Bone marrow (tissue), 2 donors: Measurements from ENCODE around the gene SDHB.

Experiments
- DNase-seq, 2 donors: peaks; one replicate each; lab custom pipeline; 2025; lab: John Stamatoyannopoulos, UW

Gene SDHB

GRCh38 chr1:17045634-17046333 lies 8.0 kb downstream of the SDHB start:
- peak in 1 of 2 donors; percentile 29 for DNase-seq

DNA sequence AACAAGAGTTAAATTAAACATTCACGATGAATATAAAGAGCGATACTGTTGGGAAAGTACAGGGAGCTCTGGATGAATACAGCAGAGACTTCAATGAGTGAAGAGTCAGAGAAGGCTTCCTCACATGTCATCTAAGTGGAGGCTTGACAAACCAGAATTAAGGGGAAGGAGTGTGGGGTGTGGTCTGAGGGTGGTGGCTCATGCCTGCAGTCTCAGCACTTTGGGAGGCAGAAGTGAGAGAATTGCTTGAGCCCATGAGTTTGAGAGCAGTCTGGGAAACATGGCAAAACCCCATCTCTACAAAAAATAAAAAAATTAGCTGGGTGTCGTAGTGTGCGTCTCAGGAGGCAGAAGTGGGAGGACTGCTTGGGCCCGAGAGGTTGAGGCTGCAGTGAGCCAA lies 8.7 kb downstream of the SDHB start:
- DNase-seq, result no peak

- no peak for DNase-seq
These were observed 10.2 kb downstream of the SDHB start for GRCh38 chr1:17043676-17044075.

GRCh38 chr1:17040135-17040534 lies 13.7 kb downstream of the SDHB start:
- no peak for DNase-seq

- DNase-seq, result no peak
These were observed 14.3 kb downstream of the SDHB start for GRCh38 chr1:17039522-17039921.

GRCh38 chr1:17033481-17033880 lies 20.4 kb downstream of the SDHB start:
- DNase-seq, result no peak

GRCh38 chr1:17032741-17033140 lies 21.1 kb downstream of the SDHB start:
- DNase-seq, result no peak

GRCh38 chr1:17031436-17031835 lies 22.4 kb downstream of the SDHB start:
- DNase-seq, result no peak

DNA sequence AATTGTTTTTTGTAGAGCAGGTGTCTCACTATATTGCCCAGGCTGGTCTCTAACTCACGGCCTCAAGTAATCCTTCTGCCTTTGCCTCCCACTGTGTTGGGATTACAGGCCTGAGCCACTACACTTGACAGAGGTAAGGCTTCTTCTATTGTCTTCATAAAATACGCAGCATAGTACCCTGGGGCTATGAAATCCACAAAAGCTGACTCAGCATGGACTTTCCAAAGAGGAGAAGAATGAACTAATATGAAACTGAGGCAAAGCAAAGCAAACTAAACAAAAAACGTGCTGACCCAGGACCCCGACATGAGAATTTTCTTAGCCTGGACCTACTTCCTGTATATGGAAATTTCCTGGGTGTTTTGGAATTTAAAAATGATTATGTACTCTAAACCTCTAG lies 23.6 kb downstream of the SDHB start:
- DNase-seq, result no peak

DNA sequence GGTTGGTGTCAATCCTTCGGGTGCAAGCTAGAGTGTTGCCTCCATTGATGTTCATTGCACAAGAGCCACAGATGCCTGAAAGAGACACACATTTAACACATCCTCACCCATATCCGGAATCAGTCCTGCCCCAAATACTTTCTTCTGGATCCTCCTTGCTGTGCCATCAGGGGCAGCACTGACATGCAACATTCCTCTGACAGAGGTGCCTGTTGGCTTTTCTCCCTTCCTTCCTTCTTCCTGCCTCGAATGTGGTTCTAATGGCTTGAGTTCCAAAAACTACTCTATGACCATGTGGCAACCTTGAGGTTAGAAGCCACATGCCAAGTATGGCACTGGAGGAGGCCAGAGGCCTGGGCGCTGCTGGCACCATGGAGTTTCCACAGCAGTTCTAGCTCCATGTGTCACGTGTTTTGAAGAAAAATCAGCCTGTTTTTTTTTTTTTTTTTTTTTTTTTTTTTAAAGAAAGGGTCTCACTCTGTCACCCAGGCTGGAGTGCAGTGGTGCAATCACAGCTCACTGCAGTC lies 25.1 kb downstream of the SDHB start:
- DNase-seq, result no peak

DNA sequence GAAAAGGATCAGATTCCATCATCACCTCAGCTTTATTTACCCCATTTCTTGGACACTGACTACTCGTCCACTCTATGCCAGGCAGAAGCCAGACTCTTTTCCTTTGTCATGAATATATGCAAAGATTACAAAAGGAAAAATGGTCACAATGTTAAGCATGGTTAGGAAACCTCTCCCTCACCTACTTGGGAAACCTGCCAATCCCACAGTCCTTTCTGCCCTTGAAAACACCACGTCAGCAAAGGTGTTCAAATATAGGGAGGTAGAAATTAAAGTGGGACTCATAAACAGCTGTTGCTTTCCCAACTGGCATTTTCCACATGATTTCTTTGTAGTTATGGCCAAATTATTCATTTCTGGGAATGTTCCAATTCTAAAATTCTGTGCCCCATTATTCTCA lies 25.9 kb downstream of the SDHB start:
- no peak for DNase-seq

DNA sequence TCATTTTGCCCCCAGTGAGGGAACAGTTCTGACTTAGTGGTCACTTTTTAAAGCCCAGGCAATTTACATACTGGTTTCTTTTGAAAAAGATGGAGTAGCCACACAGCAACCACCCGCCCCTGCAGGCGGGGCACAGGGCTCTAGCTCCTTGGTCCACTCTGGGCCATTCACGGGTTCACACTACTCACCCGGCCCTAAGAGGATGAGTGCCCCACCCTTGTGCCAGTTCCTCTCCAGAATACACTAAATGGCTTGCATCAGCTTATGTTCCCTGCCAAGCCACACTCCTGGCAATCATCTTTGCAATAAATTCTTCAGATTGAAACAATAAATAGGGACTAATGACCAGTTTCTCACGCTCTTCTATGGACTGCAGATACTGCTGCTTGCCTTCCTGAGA lies 26.4 kb downstream of the SDHB start:
- no peak for DNase-seq

GRCh38 chr1:17024721-17025120 lies 29.1 kb downstream of the SDHB start:
- no peak for DNase-seq

DNA sequence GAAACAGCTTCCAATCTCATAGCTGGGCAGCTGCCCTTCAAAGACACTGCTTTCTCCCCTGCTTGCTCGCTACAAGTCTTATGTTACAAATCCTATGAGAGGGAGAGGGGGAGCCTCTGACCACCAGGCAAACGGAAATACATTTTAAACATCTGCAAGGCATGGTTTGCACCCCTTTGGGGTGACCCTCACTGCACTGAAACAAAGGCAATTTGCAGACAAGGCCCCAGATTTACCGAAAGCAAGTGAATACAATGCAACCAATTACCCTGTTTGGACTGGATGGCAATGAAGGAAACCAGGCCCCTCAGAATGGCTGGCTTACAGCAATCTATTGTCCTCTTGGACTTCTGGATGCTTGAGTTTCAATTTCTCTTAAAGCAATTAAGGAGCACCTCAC lies 30.3 kb downstream of the SDHB start:
- no peak for DNase-seq

DNA sequence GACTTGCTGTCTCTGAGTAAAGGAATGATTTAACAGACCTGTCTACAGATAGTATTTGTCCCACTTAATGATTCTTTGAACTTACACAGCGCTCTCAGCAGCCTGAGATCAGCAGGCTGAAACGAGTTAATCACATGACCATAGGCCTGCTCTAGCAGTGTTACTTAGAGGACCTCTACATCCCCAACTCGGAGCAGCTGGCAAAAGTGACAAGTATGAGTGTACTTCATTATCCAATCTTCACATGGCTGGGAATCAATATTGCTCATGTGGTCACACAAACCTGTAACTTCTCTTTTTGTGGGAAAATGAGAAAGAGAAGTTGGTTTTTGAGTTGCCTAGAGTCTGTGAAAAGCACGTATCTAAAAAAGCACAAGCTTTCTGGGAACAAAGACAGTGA lies 30.7 kb downstream of the SDHB start:
- DNase-seq, result no peak

DNA sequence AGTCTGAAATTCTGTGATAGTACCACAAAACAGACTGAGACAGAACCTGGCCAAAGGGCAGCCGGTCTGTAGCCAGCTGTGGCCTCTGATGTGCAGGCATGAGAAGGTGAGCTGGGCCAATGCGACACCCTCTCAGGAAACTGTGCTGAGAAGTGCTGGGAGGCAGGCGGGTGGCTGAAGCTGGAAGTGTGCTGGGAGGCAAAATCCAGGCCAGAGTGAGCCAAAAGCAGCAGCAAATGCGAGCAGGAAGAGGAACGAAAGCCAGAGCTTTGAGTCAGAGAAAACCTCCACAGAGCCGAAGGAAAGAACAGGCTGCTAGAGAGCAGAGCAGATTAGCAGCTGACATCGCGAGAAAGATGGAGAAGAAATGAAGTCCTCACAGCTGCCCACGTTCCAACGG lies 31.9 kb downstream of the SDHB start:
- no peak for DNase-seq

DNA sequence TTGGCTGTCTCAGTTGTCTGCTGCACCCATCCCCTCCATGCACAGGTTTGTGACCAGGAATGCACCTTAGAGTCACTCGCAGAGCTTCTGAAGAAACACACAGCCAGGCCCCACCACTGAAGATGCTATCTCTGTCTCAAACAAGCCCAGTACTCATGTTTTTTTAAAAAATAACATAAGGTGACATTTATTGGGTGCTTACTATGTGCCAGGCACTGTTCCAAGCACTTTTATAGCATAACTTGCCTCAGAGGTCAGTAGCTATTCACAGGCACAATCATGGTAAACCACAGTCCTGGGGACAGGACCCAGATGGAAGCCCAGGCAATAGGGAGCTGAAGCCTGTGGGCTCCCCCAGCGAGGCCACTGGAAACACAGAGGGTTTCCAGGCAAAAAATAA lies 33.3 kb downstream of the SDHB start:
- no peak for DNase-seq

DNA sequence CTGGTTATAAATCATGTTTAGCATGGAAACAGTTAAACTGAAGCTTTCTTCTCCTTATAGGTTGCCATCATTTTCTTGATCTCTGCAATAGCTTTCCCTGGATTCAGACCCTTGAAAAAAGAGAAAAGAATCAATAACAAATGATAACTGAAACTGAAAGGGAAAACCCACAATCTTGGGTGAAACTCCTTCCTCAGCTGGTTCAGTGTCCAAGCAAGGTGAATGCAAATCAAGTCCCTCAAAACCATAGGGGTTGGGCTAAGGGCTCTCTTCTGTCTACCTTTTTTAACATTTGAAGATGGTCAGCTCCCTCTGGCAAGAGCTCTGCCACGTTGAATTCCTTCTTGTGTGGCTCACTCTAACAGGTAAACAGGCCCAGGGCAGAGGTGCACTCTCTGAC lies 35.0 kb downstream of the SDHB start:
- no peak for DNase-seq

DNA sequence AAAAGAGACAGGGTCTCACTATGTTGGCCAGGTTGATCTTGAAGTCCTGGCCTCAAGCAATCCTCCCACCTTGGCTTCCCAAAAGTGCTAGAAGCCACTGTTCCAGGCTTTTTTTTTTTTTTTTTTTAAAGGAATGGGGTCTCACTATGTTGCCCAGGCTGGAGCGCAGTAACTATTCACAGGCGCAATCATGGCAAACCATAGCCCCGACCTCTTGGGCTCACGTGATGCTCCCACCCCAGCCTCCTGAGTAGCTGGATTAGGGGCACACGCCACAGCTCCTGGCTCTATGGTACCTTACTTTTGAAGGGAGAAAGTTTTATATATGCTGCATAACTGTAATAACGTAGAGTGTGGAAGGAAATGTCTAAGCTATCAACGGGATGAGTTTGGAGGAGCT lies 36.4 kb downstream of the SDHB start:
- no peak for DNase-seq

GRCh38 chr1:17016317-17016661 lies 37.5 kb downstream of the SDHB start:
- no peak for DNase-seq

- DNase-seq, result no peak
These were observed 38.9 kb downstream of the SDHB start for GRCh38 chr1:17014671-17015567.

- DNase-seq, result peak in 1 of 2 donors; percentile 44
These were observed 40.1 kb downstream of the SDHB start for GRCh38 chr1:17013491-17014320.
